ENCODE data around the gene ADISSP.

Gene ADISSP

GRCh38 chr20:3753501-3754275 is 13.9 kb downstream of the ADISSP start:
- no peak for DNase-seq

- DNase-seq = peak; percentile 84
Observed at GRCh38 chr20:3753098-3753497, 14.5 kb downstream of the ADISSP start.

- no peak for DNase-seq
Observed at GRCh38 chr20:3752386-3752759, 15.2 kb downstream of the ADISSP start.

- peak; percentile 97 for DNase-seq
Observed at GRCh38 chr20:3751675-3752385, 15.7 kb downstream of the ADISSP start.

GRCh38 chr20:3751305-3751674 is 16.3 kb downstream of the ADISSP start:
- no peak for DNase-seq

GRCh38 chr20:3749689-3750531 is 17.6 kb downstream of the ADISSP start:
- DNase-seq = peak; percentile 49

GRCh38 chr20:3749087-3749688 is 18.4 kb downstream of the ADISSP start:
- no peak for DNase-seq

- no peak for DNase-seq
Observed at GRCh38 chr20:3748073-3748472, 19.5 kb downstream of the ADISSP start.

- DNase-seq = no peak
Observed at GRCh38 chr20:3747471-3747870, 20.1 kb downstream of the ADISSP start.

DNA sequence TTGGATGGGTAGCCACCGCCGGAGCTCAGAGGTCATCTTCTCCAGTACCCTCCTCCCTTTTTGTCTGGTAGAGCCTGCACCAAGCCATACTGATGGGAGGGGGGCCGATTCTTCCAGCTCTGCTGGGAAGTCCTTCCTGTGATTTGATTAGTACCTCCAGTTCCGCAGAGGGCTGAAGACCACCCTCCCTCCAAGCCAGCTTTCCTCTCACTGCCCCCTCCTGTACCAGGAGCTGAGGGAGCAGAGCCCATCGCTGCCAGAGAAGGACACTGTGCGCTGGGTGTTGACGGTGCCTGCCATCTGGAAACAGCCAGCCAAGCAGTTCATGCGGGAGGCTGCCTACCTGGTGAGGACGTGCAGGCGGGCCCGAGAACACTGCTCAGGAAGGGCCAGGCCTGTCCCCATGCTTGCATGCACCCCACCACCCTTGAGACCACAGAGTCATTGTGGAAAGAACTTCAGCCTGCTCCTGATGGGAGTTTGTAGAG is 21.8 kb downstream of the ADISSP start:
- DNase-seq = no peak

DNA sequence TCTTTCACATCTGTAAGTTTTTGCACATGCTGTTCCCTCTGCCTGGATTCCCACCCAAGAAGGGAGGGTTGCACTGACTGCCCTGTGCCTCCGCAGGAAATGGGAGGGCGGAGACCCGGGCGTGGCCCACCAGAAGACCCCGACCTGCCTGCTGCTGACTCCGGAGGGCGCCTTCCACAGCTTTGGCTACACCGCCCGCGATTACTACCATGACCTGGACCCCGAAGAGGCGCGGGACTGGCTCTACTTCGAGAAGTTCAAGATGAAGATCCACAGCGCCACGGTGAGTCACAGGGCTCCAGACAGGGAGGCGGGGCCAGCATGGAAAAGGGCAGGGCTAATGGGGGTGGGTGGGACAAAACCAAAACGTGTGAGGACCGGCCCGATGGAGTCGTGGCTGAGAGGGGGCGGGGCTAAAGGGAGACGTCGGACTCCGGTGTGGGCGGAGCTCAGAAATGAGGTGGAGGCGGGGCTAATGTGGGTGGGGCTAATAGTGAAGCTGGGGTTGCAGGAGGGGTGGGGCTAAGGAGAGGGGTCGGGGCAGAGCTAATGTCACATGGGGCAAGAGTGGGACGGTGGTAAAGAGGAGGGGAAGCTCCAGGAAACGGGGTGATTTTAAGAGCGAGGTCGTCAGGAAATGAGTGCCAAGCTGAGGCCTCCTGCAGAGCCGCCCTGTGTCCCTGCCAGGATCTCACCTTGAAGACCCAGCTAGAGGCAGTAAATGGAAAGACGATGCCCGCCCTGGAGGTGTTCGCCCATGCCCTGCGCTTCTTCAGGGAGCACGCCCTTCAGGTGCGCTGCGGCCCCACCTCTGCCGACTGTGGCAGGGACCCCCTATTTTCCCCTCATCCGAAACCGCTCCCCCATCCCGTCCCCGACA is 22.5 kb downstream of the ADISSP start:
- DNase-seq = peak; percentile 90

GRCh38 chr20:3744037-3744436 is 23.5 kb downstream of the ADISSP start:
- no peak for DNase-seq

DNA sequence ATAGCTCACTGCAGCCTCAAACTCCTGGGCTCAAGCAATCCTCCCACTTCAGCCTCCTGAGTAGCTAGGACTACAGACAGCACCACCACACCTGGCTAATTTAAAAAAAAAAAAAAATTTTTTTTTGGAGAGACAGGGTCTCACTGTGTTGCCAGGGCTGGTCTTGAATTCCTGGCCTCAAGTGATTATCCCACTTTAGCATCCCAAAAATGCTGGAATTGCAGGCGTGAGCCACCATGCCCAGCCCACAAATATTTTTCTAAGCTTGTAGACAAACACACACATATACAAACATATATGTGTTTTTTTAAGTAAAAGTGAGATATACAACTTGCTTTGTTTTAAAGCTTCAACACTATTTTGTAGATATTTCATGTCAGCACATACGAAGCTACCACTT is 24.3 kb downstream of the ADISSP start:
- no peak for DNase-seq

DNA sequence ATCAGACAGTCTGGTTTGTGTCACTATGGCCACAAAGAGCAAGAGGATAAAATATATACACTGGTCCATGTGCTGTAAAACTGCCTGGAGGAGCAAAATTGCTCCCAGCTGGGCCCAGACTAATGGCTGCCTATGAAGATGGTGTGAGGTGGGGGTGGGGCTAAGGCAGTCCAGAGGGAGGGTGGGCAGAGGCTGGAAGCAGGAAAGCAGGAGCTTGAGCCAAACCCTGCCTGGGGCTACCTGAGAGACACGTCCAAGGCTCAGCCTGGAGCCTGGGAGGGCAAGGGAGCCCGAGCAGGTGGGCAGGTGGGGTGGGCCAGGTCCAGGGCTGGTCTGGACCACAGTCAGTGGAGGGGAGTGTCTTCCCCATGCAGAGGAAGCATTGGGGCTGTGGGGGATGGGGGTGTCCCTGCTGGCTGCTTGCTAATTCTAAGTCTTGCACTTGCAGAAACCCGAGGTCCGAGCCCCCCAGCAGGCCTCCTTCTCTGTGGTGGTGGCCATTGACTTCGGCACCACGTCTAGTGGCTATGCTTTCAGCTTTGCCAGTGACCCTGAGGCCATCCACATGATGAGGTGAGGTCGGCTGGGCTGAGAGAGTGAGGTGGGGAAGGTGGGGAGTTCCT is 25.6 kb downstream of the ADISSP start:
- DNase-seq = no peak

GRCh38 chr20:3740615-3741301 is 26.8 kb downstream of the ADISSP start:
- no peak for DNase-seq

DNA sequence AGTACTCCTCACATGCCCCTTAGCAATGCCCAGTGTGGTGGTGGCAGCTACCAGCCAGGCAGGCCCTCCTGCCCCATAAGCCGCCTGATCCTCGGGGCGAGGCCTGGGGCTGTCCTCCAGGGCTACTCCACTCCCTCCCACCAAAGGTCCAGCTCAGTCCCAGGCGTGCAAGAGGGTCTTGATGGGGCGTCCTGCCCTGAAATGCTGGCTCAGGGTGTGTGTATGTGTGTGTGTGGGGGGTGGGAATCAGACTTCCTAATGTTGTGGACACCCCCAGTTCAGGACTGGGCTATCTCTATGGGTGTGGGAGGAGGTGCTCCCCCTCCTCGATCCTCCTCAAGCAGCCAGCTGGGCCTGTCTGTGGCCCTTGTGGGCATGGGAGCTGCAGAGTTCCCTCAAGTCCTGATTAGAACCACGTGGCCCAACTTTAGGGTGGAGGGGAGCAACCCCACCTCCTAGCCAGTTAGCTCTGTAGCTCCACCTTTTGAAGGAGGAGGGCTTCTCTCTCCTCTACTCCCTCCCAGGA is 27.6 kb downstream of the ADISSP start:
- DNase-seq = peak; percentile 77

- no peak for DNase-seq
Observed at GRCh38 chr20:3739054-3739925, 28.3 kb downstream of the ADISSP start.

DNA sequence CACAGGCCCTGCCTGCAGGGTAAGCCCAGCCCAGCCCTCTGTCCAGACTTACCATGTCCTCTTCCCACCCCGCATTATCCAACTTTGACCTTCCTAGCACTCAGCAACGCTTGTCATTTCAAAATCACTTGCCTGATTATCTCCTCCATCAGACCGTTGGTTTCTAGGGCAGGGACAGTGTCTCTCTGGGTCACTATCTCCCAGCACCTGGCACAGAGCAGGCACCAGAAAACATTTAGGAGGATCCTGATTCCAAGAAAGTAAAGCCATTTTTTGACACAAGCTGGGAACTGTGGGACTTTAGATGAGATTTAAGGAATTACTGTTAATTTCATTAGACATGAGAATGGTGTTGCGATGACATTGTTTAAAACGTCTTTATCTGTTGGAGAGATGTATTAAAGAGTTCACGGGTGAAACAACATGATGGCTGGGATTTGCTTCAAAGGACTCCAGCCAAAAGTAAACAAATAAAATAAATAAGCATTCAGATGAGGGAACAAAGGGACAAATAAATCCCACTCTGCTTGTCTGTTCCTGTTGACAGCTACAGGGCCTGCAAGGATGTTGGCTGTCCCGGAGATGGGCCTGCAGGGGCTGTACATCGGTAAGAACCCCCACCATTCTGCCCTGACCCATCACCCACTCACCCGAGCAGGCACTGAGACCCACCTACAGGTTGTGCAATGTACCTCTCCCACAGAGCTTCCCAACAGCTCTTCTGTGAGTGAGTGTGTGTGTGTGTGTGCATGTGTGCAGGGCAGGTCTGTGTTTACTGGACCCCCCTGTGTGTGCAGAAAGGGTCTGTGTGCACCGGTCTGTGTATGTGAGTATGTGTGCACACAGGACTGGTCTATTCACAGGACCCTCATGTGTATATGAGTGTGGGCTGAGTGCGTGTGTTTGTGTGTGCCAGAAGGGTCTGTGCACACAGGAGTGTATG is 29.2 kb downstream of the ADISSP start:
- peak; percentile 63 for DNase-seq

Measured in hematopoietic multipotent progenitor cell treated with erythropoietin and hydrocortisone succinate and interleukin-3 and kit ligand, for 8 days (in vitro differentiated cells).